ENCODE results near the gene TMEM250.

Gene TMEM250

DNA sequence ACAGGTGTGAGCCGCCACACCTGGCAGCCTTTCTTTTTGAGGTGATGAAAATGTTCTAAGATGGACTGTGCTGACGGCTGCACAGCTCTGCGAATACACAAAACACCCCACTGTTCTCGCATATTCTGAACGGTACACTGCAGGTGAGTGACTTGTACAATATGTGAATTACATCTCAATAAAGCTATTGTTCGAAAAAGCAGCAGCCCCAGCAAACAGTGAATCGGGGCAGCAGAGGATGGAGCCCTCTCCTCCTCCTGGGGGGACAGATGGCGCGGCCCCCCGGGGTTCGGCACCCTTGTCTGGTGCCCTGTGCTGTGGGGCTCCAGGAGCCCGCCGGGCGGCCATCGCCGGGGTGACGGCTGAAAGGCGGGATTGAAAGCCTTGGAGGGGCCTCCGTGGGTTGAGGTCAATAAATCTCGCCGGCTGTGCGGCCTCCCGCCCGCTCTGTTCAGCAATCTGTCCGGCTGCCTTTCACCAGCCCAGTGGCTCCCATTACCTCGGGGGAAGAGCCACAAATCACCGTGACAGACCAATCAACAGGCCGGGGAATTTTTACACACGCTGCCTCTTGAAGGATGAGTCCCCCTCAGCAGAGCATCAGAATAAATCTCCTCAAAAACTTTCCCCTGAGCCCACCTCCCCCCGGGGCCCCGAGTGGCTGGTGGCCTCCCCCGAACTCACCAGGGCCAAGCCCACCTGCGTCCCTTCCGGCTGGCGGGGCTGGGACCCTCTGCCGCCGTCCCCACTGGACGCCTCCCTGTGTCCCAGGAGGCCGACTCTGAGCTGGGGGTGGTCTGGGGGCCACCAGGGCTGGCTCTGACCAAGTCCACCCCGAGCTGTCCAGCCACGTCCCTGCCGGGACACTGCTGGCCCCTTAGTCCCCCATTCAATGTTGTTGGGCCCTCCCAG is 37.8 kb upstream of the TMEM250 start:
- 80% methylated on average over 28 of the region's 42 CpGs for WGBS (ENCODE audit: insufficient coverage)
- no peaks in the 10 kb centered on the region for H3K36me3 ChIP-seq (ENCODE audit: control insufficient read depth in 4 of 4, insufficient read depth in 4 of 4, low read length in 3 of 4)
- peaks cover 0 to 18% (median 0%) of the 10 kb centered on the region in 5 experiments for H3K27me3 ChIP-seq (replicated peaks in 2 of 5; ENCODE audit: control insufficient read depth in 4 of 5, insufficient read depth in 5 of 5, low read length in 4 of 5)
- H3K27ac ChIP-seq (ENCODE audit: insufficient read depth in 1 of 2, low read depth in 1 of 2, low read length in 2 of 2, poor library complexity in 1 of 2, severe bottlenecking in 2 of 2) = no peak overlapping the region
- peaks cover 0 to 5% (median 2%) of the 10 kb centered on the region in 4 experiments for H3K4me1 ChIP-seq (ENCODE audit: control extremely low read depth in 1 of 4, control insufficient read depth in 4 of 4, insufficient read depth in 4 of 4, low read length in 3 of 4)
- ChIA-PET CTCF (interaction anchor here (0.9 to 2.1 kb wide), 5 partner anchors 9 to 34 kb away, joined by 3 to 5 read pairs (median 4); no protein-coding TSS in a partner anchor), POLR2A (interaction anchor here (1.0 kb wide), 1 partner anchor 15 kb away, joined by 4 read pairs; no protein-coding TSS in a partner anchor)
- H3K4me3 ChIP-seq (ENCODE audit: control insufficient read depth in 1 of 7, extremely low read depth in 1 of 7, insufficient read depth in 4 of 7, low read depth in 2 of 7, low read length in 6 of 7) = no peak overlapping the region
- no peaks in the 10 kb centered on the region for H3K9me3 ChIP-seq (ENCODE audit: control extremely low read depth in 1 of 5, control insufficient read depth in 4 of 5, insufficient read depth in 2 of 5, low read depth in 1 of 5, low read length in 4 of 5)
- DNase-seq = no peak

DNA sequence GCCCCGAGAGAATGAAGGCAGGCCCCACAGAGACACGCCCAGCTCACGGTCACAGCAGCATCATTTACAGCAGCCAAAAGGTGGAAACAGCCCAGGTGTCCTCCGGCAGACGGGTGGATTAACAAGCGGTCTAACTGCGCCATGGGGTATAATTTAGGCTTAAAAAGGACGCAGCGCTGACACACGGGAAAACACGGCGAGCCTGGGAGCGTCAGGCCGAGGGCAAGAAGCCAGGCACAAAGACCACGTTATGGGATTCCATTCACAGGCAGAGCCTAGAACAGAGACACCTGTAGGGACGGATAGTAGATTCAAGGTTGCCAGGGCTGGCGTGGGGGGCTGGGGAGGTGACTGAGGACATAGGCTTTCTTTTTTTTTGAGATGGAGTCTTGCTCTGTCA is 36.9 kb upstream of the TMEM250 start:
- WGBS (ENCODE audit: insufficient coverage) = 91% methylated on average over 17 of the region's 17 CpGs
- H3K27ac ChIP-seq (ENCODE audit: insufficient read depth in 1 of 2, low read depth in 1 of 2, low read length in 2 of 2, poor library complexity in 1 of 2, severe bottlenecking in 2 of 2) = no peak overlapping the region
- H3K36me3 ChIP-seq (ENCODE audit: control insufficient read depth in 4 of 4, insufficient read depth in 4 of 4, low read length in 3 of 4) = no peaks in the 10 kb centered on the region
- no peak overlapping the region for H3K4me3 ChIP-seq (ENCODE audit: control insufficient read depth in 1 of 7, extremely low read depth in 1 of 7, insufficient read depth in 4 of 7, low read depth in 2 of 7, low read length in 6 of 7)
- H3K4me1 ChIP-seq (ENCODE audit: control extremely low read depth in 1 of 4, control insufficient read depth in 4 of 4, insufficient read depth in 4 of 4, low read length in 3 of 4) = peaks cover 0 to 5% (median 2%) of the 10 kb centered on the region in 4 experiments
- no peaks in the 10 kb centered on the region for H3K9me3 ChIP-seq (ENCODE audit: control extremely low read depth in 1 of 5, control insufficient read depth in 4 of 5, insufficient read depth in 2 of 5, low read depth in 1 of 5, low read length in 4 of 5)
- no peak for DNase-seq
- H3K27me3 ChIP-seq (replicated peaks in 2 of 5; ENCODE audit: control insufficient read depth in 4 of 5, insufficient read depth in 5 of 5, low read length in 4 of 5) = peaks cover 0 to 18% (median 0%) of the 10 kb centered on the region in 5 experiments
- POLR2A ChIA-PET = interaction anchor here (1.0 kb wide), 1 partner anchor 14 kb away, joined by 4 read pairs; no protein-coding TSS in a partner anchor
- CTCF ChIA-PET = interaction anchor here (1.5 kb wide), 1 partner anchor 8 kb away, joined by 3 read pairs; no protein-coding TSS in a partner anchor

DNA sequence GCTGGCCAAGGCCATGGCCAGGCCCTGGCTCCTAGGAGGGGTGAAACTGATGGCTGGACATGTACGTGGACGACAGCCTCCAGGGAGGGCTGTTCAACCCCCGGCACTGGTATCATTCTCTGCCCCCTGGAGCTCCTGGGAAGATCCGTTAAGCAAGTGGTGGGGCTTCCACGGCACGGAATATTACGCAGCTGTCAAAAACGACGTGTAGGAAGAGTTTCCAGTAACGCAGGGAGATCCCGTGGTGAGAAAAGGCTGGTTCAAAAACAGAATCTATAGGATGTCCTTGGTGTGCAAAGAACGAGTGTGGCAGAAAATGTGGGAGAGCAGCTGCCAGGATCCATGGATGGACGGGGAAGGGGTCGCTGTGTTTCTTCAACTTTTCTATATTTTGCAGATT is 36.3 kb upstream of the TMEM250 start:
- WGBS (ENCODE audit: insufficient coverage) = 93% methylated on average over 14 of the region's 14 CpGs
- peaks cover 0 to 18% (median 0%) of the 10 kb centered on the region in 5 experiments for H3K27me3 ChIP-seq (replicated peaks in 2 of 5; ENCODE audit: control insufficient read depth in 4 of 5, insufficient read depth in 5 of 5, low read length in 4 of 5)
- H3K4me1 ChIP-seq (ENCODE audit: control extremely low read depth in 1 of 4, control insufficient read depth in 4 of 4, insufficient read depth in 4 of 4, low read length in 3 of 4) = peaks cover 0 to 5% (median 2%) of the 10 kb centered on the region in 4 experiments
- H3K36me3 ChIP-seq (ENCODE audit: control insufficient read depth in 4 of 4, insufficient read depth in 4 of 4, low read length in 3 of 4) = no peaks in the 10 kb centered on the region
- no peaks in the 10 kb centered on the region for H3K9me3 ChIP-seq (ENCODE audit: control extremely low read depth in 1 of 5, control insufficient read depth in 4 of 5, insufficient read depth in 2 of 5, low read depth in 1 of 5, low read length in 4 of 5)
- ChIA-PET POLR2A (no interaction called here), CTCF (no interaction called here)
- no peak overlapping the region for H3K27ac ChIP-seq (ENCODE audit: insufficient read depth in 1 of 2, low read depth in 1 of 2, low read length in 2 of 2, poor library complexity in 1 of 2, severe bottlenecking in 2 of 2)
- no peak for DNase-seq
- H3K4me3 ChIP-seq (ENCODE audit: control insufficient read depth in 1 of 7, extremely low read depth in 1 of 7, insufficient read depth in 4 of 7, low read depth in 2 of 7, low read length in 6 of 7) = no peak overlapping the region

DNA sequence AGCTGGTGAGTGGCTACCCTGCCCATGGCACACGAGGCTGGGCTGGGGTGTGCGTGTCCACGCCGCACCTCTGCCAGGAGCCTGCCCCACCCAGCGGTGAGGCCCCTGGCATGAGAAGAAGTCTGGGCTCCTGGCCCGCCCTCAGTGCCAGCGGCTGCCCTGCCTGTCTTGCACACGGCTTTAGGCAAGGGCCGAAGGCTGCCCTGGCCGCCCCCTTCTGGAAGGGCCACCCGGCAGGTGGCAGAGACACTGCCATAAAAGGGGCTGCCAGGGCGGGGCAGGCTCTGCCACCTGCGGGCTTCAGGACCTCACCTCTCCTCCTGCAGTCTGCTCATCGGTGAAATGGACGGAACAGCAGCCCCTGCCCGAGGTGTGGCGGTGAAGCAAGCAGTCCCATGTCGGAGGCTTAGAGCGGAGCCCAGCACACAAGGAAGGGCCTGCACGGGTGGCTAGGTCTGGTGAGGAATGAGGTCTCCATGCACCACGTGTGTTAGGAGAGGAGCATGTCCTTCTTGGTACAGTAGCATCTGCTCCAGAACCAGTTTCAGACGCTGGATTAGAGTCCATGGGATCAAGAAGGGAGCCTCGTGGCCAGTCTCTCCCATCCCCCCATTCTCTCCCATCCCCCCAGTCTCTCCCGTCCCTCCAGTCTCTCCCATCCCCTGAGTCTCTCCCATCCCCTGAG is 34.8 kb upstream of the TMEM250 start:
- Histone ChIP-seq H3K36me3 (ENCODE audit: control insufficient read depth in 4 of 4, insufficient read depth in 4 of 4, low read length in 3 of 4) (no peaks in the 10 kb centered on the region), H3K27me3 (replicated peaks in 2 of 5; ENCODE audit: control insufficient read depth in 4 of 5, insufficient read depth in 5 of 5, low read length in 4 of 5) (peaks cover 0 to 24% (median 0%) of the 10 kb centered on the region in 5 experiments), H3K4me3 (ENCODE audit: control insufficient read depth in 1 of 7, extremely low read depth in 1 of 7, insufficient read depth in 4 of 7, low read depth in 2 of 7, low read length in 6 of 7) (no peak overlapping the region), H3K4me1 (ENCODE audit: control extremely low read depth in 1 of 4, control insufficient read depth in 4 of 4, insufficient read depth in 4 of 4, low read length in 3 of 4) (peaks cover 0 to 5% (median 2%) of the 10 kb centered on the region in 4 experiments), H3K9me3 (ENCODE audit: control extremely low read depth in 1 of 5, control insufficient read depth in 4 of 5, insufficient read depth in 2 of 5, low read depth in 1 of 5, low read length in 4 of 5) (no peaks in the 10 kb centered on the region), H3K27ac (ENCODE audit: insufficient read depth in 1 of 2, low read depth in 1 of 2, low read length in 2 of 2, poor library complexity in 1 of 2, severe bottlenecking in 2 of 2) (no peak overlapping the region)
- ChIA-PET CTCF (interaction anchor here (1.3 kb wide), 1 partner anchor 10 kb away, joined by 3 read pairs; no protein-coding TSS in a partner anchor), POLR2A (interaction anchor here (0.6 kb wide), 1 partner anchor 52 kb away, joined by 3 read pairs; no protein-coding TSS in a partner anchor)
- WGBS (ENCODE audit: insufficient coverage) = 87% methylated on average over 22 of the region's 24 CpGs
- DNase-seq = no peak

DNA sequence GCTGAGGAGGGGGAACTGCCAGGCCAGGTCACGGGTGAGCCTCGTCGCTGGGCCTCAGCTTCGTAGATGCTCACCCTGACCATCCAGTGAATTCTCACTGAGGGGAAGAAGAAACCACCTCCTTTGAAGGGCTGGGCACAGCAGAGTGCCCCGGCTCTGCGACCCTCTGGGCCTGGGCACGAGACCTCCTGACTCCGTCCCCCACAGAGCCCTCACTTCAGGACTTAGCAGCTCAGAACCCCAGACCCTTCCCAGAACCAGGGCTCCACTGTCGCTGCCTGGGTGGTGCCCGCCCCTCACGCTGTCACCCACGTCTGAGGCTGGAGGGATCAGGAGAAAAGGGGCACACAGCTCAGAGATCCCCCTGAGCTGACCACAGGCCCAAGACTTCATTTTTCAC is 34.3 kb upstream of the TMEM250 start:
- H3K36me3 ChIP-seq (ENCODE audit: control insufficient read depth in 4 of 4, insufficient read depth in 4 of 4, low read length in 3 of 4) = no peaks in the 10 kb centered on the region
- 89% methylated on average over 9 of the region's 12 CpGs for WGBS (ENCODE audit: insufficient coverage)
- H3K27me3 ChIP-seq (replicated peaks in 2 of 5; ENCODE audit: control insufficient read depth in 4 of 5, insufficient read depth in 5 of 5, low read length in 4 of 5) = peaks cover 0 to 29% (median 0%) of the 10 kb centered on the region in 5 experiments
- H3K9me3 ChIP-seq (ENCODE audit: control extremely low read depth in 1 of 5, control insufficient read depth in 4 of 5, insufficient read depth in 2 of 5, low read depth in 1 of 5, low read length in 4 of 5) = no peaks in the 10 kb centered on the region
- no peak overlapping the region for H3K27ac ChIP-seq (ENCODE audit: insufficient read depth in 1 of 2, low read depth in 1 of 2, low read length in 2 of 2, poor library complexity in 1 of 2, severe bottlenecking in 2 of 2)
- no peak overlapping the region for H3K4me3 ChIP-seq (ENCODE audit: control insufficient read depth in 1 of 7, extremely low read depth in 1 of 7, insufficient read depth in 4 of 7, low read depth in 2 of 7, low read length in 6 of 7)
- POLR2A ChIA-PET = interaction anchor here (0.6 kb wide), 1 partner anchor 52 kb away, joined by 3 read pairs; no protein-coding TSS in a partner anchor
- peaks cover 0 to 5% (median 2%) of the 10 kb centered on the region in 4 experiments for H3K4me1 ChIP-seq (ENCODE audit: control extremely low read depth in 1 of 4, control insufficient read depth in 4 of 4, insufficient read depth in 4 of 4, low read length in 3 of 4)
- no peak for DNase-seq
- CTCF ChIA-PET = interaction anchor here (1.3 kb wide), 1 partner anchor 9 kb away, joined by 3 read pairs; no protein-coding TSS in a partner anchor

DNA sequence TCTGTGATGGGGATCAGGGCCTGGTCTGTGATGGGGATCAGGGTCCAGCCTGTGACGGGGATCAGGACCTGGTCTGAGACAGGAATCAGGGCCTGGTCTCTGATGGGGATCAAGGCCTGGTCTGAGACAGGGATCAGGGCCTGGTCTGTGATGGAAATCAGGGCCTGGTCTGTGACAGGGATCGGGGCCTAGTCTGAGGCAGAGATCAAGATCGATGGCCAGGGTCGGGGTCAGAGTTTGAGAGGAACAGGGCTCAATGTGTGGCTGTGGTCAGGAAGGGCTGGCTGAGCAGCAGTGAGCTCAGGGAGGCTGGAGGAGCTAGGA is 33.8 kb upstream of the TMEM250 start:
- DNase-seq = no peak
- Histone ChIP-seq H3K36me3 (ENCODE audit: control insufficient read depth in 4 of 4, insufficient read depth in 4 of 4, low read length in 3 of 4) (no peaks in the 10 kb centered on the region), H3K27me3 (replicated peaks in 2 of 5; ENCODE audit: control insufficient read depth in 4 of 5, insufficient read depth in 5 of 5, low read length in 4 of 5) (peaks cover 0 to 34% (median 0%) of the 10 kb centered on the region in 5 experiments), H3K9me3 (ENCODE audit: control extremely low read depth in 1 of 5, control insufficient read depth in 4 of 5, insufficient read depth in 2 of 5, low read depth in 1 of 5, low read length in 4 of 5) (no peaks in the 10 kb centered on the region), H3K4me3 (ENCODE audit: control insufficient read depth in 1 of 7, extremely low read depth in 1 of 7, insufficient read depth in 4 of 7, low read depth in 2 of 7, low read length in 6 of 7) (no peak overlapping the region), H3K27ac (ENCODE audit: insufficient read depth in 1 of 2, low read depth in 1 of 2, low read length in 2 of 2, poor library complexity in 1 of 2, severe bottlenecking in 2 of 2) (no peak overlapping the region), H3K4me1 (ENCODE audit: control extremely low read depth in 1 of 4, control insufficient read depth in 4 of 4, insufficient read depth in 4 of 4, low read length in 3 of 4) (peaks cover 0 to 4% (median 1%) of the 10 kb centered on the region in 4 experiments)
- ChIA-PET CTCF (interaction anchor here (1.3 to 1.7 kb wide), 2 partner anchors 9 to 30 kb away, joined by 3 to 5 read pairs; no protein-coding TSS in a partner anchor), POLR2A (no interaction called here)
- WGBS (ENCODE audit: insufficient coverage) = 91% methylated on average over 4 of the region's 4 CpGs
